GM12891 (cell line): Measurements from ENCODE around the gene ZNF567.

ENCODE experiments used
- PAX5 ChIP-seq: IDR thresholded peaks from 2 replicates; pipeline ENCODE4 v1.6.1; 2011; ENCODE audit warnings: low read length, moderate library complexity, mild to moderate bottlenecking; ENCODE audit not compliant: insufficient read depth, severe bottlenecking
- POLR2A ChIP-seq: IDR thresholded peaks from 2 replicates; pipeline ENCODE4 v1.6.1; 2011; ENCODE audit warnings: low read depth, low read length, control low read depth
- POLR2AphosphoS5 ChIP-seq: IDR thresholded peaks from 2 replicates; pipeline ENCODE4 v1.6.1; 2011; ENCODE audit warnings: low read depth, low read length, control low read depth
- POU2F2 ChIP-seq: IDR thresholded peaks from 2 replicates; pipeline ENCODE4 v1.6.1; 2011; ENCODE audit warnings: low read depth, mild to moderate bottlenecking, control low read depth, low read length, moderate library complexity
- SPI1 ChIP-seq: IDR thresholded peaks from 2 replicates; pipeline ENCODE4 v1.6.1; 2011; ENCODE audit warnings: low read depth, low read length, control low read depth
- TAF1 ChIP-seq: IDR thresholded peaks from 2 replicates; pipeline ENCODE4 v1.6.1; 2011; ENCODE audit warnings: low read depth, low read length, control low read depth

- TF ChIP-seq TAF1, result no peak
- no peak for TF ChIP-seq POLR2A
- TF ChIP-seq POLR2AphosphoS5, result no peak
- no peak for TF ChIP-seq SPI1
- TF ChIP-seq POU2F2, result no peak
- no peak for TF ChIP-seq PAX5
Observed at GRCh38 chr19:36719687-36720556, 32.5 kb downstream of the ZNF567 start.
